ENCODE results near the gene ZNF155. TPM values are rescaled to one million over a fixed set of nuclear protein-coding genes. Genes with fewer than 3 reads are reported as not detected.
"Not testable (repeated sequence)": the region's sequence is repeated elsewhere in the genome, so short reads cannot be mapped to it uniquely, and the experiment has no call there.

Gene ZNF155
- total and polyA plus RNA-seq, 3 donors from 2014 or later, result 7.4 to 8.7 (median 8.2) TPM

DNA sequence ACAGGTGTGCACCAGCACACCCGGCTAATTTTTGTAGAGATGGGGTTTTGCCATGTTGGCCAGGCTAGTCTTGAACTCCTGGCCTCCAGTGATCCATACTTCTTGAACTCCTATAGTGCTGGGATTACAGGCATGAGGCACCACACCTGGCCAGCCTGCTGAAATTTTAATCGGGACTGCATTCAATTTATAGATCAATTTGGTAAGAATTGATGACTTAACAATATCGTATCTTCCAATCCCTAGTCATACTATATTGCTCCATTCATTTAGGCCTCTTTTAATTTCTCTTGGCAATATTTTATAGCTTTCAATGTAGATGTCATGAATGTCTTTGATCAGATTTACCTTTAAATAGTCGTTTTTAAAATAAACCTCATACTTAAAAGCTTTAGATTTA, 43.3 kb upstream of the ZNF155 start:
- H3K36me3 ChIP-seq (ENCODE audit: low read depth, missing control alignments), result no peaks in the 10 kb centered on the region
- intact Hi-C loops (cut with DNase I; ENCODE audit: low total_unique reads), result no loop called here
- 77 to 85% methylated on average over 4 of the region's 4 CpGs for WGBS, 2 donors
- no peak overlapping the region for H3K27ac ChIP-seq
- no peaks in the 10 kb centered on the region for H3K9me3 ChIP-seq
- H3K4me1 ChIP-seq, result no peaks in the 10 kb centered on the region
- no peak overlapping the region for H3K4me3 ChIP-seq
- H3K27me3 ChIP-seq, result no peaks in the 10 kb centered on the region
- no peak for TF ChIP-seq POLR2A (IDR thresholded peaks at IDR 0.05)
- TF ChIP-seq, protein P1, sequence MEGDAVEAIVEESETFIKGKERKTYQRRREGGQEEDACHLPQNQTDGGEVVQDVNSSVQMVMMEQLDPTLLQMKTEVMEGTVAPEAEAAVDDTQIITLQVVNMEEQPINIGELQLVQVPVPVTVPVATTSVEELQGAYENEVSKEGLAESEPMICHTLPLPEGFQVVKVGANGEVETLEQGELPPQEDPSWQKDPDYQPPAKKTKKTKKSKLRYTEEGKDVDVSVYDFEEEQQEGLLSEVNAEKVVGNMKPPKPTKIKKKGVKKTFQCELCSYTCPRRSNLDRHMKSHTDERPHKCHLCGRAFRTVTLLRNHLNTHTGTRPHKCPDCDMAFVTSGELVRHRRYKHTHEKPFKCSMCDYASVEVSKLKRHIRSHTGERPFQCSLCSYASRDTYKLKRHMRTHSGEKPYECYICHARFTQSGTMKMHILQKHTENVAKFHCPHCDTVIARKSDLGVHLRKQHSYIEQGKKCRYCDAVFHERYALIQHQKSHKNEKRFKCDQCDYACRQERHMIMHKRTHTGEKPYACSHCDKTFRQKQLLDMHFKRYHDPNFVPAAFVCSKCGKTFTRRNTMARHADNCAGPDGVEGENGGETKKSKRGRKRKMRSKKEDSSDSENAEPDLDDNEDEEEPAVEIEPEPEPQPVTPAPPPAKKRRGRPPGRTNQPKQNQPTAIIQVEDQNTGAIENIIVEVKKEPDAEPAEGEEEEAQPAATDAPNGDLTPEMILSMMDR (IDR thresholded peaks at IDR 0.05), result no peak
- no peak for DNase-seq

DNA sequence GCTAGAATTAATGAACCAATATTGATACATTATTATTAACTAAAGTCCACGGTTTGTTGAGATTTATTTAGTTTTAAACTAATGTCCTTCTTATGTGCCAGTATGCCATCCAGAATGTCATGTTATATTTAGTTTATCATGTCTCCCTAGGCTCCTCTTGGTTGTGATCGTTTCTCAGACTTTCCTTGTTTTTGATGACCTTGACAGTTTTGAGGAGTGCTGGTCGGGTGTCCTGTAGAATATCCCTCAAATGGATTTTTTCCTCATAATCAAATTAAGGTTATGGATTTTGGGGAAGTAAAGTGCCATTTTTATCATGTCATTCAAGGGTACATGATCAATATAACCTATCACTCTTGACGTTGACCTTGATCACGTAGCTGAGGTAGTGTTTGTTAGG, 42.8 kb upstream of the ZNF155 start:
- WGBS, 2 donors, result 69 to 77% methylated on average over 5 of the region's 5 CpGs
- no peak for DNase-seq
- no peaks in the 10 kb centered on the region for H3K36me3 ChIP-seq (ENCODE audit: low read depth, missing control alignments)
- no peak overlapping the region for H3K4me3 ChIP-seq
- TF ChIP-seq, protein P1 (IDR thresholded peaks at IDR 0.05), result no peak
- no peak for TF ChIP-seq POLR2A (IDR thresholded peaks at IDR 0.05)
- intact Hi-C loops (cut with DNase I; ENCODE audit: low total_unique reads), result no loop called here
- H3K4me1 ChIP-seq, result no peaks in the 10 kb centered on the region
- no peaks in the 10 kb centered on the region for H3K9me3 ChIP-seq
- no peaks in the 10 kb centered on the region for H3K27me3 ChIP-seq
- H3K27ac ChIP-seq, result no peak overlapping the region

DNA sequence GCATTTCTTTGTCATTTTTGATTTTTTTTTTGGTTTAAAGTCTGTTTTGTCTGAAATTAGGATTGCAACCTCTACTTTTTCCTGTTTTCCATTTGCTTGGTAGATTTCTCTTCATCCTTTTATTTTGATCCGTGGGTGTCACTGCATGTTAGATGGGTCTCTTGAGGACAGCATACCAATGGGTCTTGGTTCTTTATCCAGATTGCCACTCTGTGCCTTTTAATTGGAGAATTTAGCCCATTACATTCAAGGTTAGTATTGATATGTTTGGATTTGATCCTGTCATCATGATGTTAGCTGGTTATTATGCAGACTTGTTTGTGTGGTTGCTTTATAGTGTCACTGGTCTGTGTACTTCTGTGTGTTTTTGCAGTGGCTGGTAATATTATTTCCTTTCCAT, 36.6 kb upstream of the ZNF155 start:
- H3K27ac ChIP-seq; H3K27me3 ChIP-seq; H3K4me3 ChIP-seq; intact Hi-C loops (cut with DNase I; ENCODE audit: low total_unique reads); H3K4me1 ChIP-seq; H3K36me3 ChIP-seq (ENCODE audit: low read depth, missing control alignments); DNase-seq; H3K9me3 ChIP-seq: not testable (repeated sequence)
- WGBS, 2 donors, result 0 to 4% methylated on average over 1 of the region's 1 CpG

DNA sequence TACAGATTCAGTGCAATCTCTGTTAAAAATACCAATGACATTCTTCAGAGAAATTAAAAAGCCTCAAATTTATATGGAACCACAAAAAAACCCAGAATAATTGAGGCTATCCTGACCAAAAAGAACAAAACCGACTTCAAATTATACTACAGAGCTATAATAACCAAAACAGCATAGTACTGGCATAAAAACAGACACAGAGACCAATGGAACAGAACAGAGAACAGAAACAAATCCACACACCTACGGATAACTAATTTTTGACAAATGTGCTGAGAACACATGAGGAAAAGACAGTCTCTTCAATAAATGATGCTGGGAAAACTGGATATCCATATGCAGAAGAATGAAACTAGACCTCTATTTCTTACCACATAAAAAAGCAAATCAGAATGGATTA, 34.2 kb upstream of the ZNF155 start:
- H3K36me3 ChIP-seq (ENCODE audit: low read depth, missing control alignments); H3K27me3 ChIP-seq; DNase-seq; H3K9me3 ChIP-seq; H3K4me1 ChIP-seq; H3K4me3 ChIP-seq; intact Hi-C loops (cut with DNase I; ENCODE audit: low total_unique reads); H3K27ac ChIP-seq: not testable (repeated sequence)
- WGBS, 2 donors, result 81 to 88% methylated on average over 2 of the region's 2 CpGs

DNA sequence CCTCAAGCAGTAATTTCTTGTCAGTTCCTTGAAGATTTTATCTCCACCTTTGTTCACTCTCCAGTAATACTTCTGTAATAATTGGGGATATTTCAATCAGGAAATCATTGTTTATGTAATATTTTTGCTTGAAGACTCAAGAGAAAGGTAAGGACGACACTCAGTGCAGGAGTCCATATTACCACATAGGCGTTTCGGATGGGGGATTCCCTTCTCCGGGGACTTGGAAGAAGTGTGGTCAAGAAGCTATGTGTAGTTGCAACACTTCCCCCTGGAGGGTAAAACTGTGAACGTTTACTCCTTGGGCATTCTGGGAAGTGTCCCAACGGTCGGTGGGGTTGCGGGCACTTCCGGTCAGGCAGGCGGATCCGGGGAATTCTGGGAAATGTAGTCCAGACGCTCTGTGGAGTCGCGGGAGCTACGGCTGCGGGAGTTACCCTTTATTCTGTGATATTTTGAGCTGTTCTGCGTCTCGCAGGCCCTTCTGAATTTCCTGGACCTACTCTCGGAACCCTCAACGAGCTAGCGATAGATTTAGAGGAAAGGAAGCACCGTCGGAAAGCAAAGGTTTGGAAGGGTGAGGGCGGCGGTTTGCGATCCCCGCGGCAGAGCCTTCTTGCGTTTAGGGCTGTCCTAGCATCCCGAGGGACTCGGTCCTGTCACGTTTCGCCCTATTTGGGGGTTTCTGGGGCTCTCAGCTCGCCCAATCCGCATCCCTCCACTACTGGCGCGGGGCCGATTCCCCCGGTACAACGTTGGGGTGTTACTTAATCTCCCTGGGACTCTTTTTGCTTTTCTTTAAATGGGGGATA, 32.9 kb upstream of the ZNF155 start, which contains the start of gene ZNF221:
Gene ZNF221, plus strand, starts transcription at position 395 of the 812 bp plus-strand sequence. CDS start 11,499 bp downstream, outside the sequence.
- 0% methylated on average over 38 to 40 of the region's 40 CpGs for WGBS, 2 donors
- no peaks in the 10 kb centered on the region for H3K9me3 ChIP-seq
- no peaks in the 10 kb centered on the region for H3K27me3 ChIP-seq
- peak; percentile 96 for DNase-seq
- intact Hi-C loops (cut with DNase I; ENCODE audit: low total_unique reads), result no loop called here
- peak within 1 kb of the TSS; percentile 66 to 79 for H3K4me3 ChIP-seq
- no peaks in the 10 kb centered on the region for H3K4me1 ChIP-seq
- H3K27ac ChIP-seq, result peak within 1 kb of the TSS; percentile 68 to 78
- no peaks in the 10 kb centered on the region for H3K36me3 ChIP-seq (ENCODE audit: low read depth, missing control alignments)
- TF ChIP-seq POLR2A (IDR thresholded peaks at IDR 0.05), result no peak
- TF ChIP-seq, protein P1 (IDR thresholded peaks at IDR 0.05), result peak; percentile 50 to 59 (median 56)

DNA sequence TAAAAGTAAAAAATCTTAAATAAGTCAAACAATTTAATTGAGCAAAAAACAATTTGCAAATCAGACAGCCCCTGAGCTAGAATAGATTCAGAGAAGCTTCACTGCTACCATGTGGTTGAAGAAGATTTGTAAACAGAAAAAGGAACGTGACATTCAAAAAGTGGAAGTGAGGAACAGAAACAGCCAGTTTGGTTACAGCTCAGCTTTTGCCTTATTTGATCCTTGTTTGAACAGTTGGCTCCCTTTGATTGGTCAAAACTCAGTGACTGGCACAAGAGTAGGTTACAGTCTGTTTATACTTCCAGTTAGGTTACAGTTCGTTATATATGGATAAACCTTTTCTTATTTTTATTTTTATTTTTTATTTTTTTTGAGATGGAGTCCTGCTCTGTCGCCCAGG, 27.2 kb upstream of the ZNF155 start:
- H3K4me1 ChIP-seq, result no peaks in the 10 kb centered on the region
- 89 to 92% methylated on average over 3 of the region's 3 CpGs for WGBS, 2 donors
- DNase-seq, result no peak
- H3K4me3 ChIP-seq, result no peak overlapping the region
- no peaks in the 10 kb centered on the region for H3K9me3 ChIP-seq
- intact Hi-C loops (cut with DNase I; ENCODE audit: low total_unique reads), result no loop called here
- H3K36me3 ChIP-seq (ENCODE audit: low read depth, missing control alignments), result no peaks in the 10 kb centered on the region
- no peaks in the 10 kb centered on the region for H3K27me3 ChIP-seq
- TF ChIP-seq, protein P1 (IDR thresholded peaks at IDR 0.05), result no peak
- no peak for TF ChIP-seq POLR2A (IDR thresholded peaks at IDR 0.05)
- no peak overlapping the region for H3K27ac ChIP-seq

Measured in testis (tissue), 3 donors.